GM12873 (cell line): ENCODE data around the gene TMEM31.

Experiments
- CTCF ChIP-seq: IDR thresholded peaks from 2 replicates; pipeline ENCODE4 v1.5.1; 2012; ENCODE audit warnings: low read depth, mild to moderate bottlenecking, moderate library complexity, low read length, control low read depth; ENCODE audit not compliant: insufficient read depth; ENCODE audit errors: missing control alignments

TMEM31 gene

DNA sequence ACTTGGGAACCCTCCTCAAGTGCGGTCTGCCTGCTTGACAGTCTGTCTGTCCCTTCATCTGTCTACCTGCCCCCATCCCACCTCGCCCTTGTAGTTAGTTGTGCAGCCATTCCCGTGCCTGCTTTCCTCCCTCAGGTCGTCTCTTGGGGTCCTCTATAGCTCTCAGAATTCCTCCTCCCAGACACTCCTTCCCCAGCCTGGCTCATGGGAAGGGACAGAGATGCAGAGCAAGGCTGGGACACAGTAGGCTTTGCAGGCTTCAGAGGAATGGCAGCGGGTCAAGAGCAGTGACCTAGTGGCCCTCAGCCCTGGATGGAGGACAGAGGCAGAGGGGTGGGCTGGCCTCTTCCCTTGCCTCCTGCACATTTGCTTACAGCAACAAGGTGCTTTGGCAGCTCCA is 18.3 kb downstream of the TMEM31 start:
- no peak for TF ChIP-seq CTCF

DNA sequence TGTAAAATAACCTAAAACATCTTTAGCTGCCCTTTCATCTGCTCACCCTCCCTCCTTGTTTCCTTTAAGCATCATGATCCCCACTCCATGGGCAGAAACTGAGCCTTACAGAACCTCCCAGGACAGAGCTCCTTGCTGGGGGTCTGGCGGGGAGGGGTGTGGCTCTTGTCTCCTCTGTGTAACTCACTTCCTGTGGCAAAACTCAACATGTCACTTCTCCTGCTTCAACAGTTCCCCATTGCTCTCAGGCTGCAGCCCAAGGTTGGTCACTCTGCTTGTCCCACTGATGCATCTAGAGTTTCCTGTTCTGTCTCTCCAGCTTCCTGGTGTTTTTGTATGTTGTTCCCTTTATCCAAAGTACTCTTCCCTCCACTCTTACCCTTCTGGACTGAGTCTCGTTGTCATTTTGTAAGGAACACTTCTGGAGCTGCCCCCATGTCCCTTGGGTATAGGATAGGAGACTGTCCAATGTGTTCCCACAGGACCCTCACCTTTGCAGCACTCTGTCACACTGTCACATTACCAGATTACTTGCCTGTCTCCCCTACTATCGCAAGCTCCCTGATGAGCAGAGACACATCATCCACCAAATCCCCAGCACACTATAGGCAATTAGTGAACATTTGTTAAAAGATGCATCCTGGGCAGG is 19.6 kb downstream of the TMEM31 start:
- TF ChIP-seq CTCF: no peak

GRCh38 chrX:103730796-103731493 is 20.2 kb downstream of the TMEM31 start:
- no peak for TF ChIP-seq CTCF

GRCh38 chrX:103733017-103733416 is 22.3 kb downstream of the TMEM31 start:
- no peak for TF ChIP-seq CTCF

DNA sequence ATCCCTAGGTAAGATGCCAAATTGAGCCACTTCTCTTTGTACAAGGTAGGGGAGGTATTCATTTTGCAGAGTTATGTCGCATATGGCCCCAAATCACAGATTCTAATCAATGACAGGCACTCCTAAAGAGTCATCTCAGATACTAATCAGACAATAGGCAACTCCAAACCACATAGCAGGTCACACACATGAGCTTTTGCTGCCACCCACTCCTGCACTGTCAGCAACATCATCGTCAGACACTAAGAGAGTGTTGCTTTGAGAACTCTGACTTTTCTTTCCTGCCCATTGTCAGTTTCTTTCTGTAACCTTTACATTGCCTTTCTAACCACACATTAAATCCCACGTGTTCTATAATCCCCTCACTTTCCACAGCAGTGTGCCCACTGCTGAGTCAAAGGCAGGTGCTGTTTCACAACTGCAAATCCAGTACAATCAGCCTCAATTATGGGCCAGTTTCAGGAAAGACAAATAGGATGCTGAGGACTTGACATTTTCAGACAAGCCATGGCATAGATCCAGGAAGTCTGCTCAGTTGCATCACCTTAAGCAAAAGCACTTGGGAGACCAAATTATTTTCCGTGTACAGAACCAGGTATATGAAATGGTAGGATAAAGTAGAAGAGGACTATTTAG is 23.5 kb downstream of the TMEM31 start:
- TF ChIP-seq CTCF: no peak

- TF ChIP-seq CTCF: no peak
These were observed 27.0 kb downstream of the TMEM31 start for GRCh38 chrX:103737696-103738095.

DNA sequence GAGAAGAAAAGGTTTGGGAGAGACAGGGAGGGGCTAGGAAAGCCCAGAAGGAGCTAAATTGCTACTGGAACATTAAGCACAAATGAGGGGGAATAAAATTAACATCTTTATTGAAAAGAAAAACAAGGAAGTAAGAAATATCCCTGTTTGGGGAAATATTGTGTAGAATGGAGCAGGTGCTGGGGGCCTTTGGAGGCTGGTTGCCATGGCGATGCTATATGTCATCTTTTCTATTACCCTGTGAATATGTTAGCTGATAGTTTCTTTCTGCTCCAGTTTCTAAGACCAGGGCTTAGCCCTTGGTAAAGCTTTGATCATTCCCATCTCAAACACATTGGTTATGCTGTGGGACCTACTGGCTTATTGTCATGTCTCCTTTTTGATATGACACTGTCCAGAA is 28.7 kb downstream of the TMEM31 start:
- no peak for TF ChIP-seq CTCF
